Heart right ventricle (tissue), 16 donors: ENCODE measurements around the gene PAH. TPM values are rescaled to one million over a fixed set of nuclear protein-coding genes. Genes with fewer than 3 reads are reported as not detected.

Experiments used
- ATAC-seq, 8 donors: fragments of 200-7000 bp; cut with Tn5 transposase; one replicate each; pipeline ENCODE4 v1.9.1; 2020; ENCODE audit warnings: mild to moderate bottlenecking in 8 of 8, moderate library complexity in 8 of 8, moderate number of reproducible peaks in 1 of 8
- DNase-seq, 2 donors: peaks; one replicate each; pipeline ENCODE4 v3.0.0-alpha.2; 2020
- H3K27ac ChIP-seq, 10 donors: fragments of 200-600 bp; sonication (generic) in 2 of 10; one replicate each; pipeline versions ENCODE4 v1.5.0 to v1.8.0; 2020 to 2022; ENCODE audit warnings: mild to moderate bottlenecking in 3 of 10
- H3K27me3 ChIP-seq, 7 donors: fragments of 200-600 bp; one replicate each; pipeline ENCODE4 v1.8.0; 2021 to 2022; ENCODE audit warnings: mild to moderate bottlenecking in 2 of 7
- H3K36me3 ChIP-seq, 9 donors: fragments of 200-600 bp; sonication (generic) in 1 of 9; one replicate each; pipeline versions ENCODE4 v1.5.0 to v1.8.0; 2020 to 2022; ENCODE audit warnings: mild to moderate bottlenecking in 2 of 9
- H3K4me1 ChIP-seq, 9 donors: fragments of 200-600 bp; sonication (generic) in 1 of 9; one replicate each; pipeline versions ENCODE4 v1.5.0 to v1.8.0; 2020 to 2022; ENCODE audit warnings: mild to moderate bottlenecking in 4 of 9
- H3K4me3 ChIP-seq, 10 donors: fragments of 200-600 bp; sonication (generic) in 2 of 10; one replicate each; pipeline versions ENCODE4 v1.5.0 to v1.8.0; 2020 to 2022; ENCODE audit warnings: mild to moderate bottlenecking in 7 of 10, moderate library complexity in 2 of 10
- H3K9me3 ChIP-seq, 11 donors: fragments of 200-600 bp in 10 of 11; sonication (generic) in 2 of 11; one replicate each; pipeline versions ENCODE4 v1.5.0 to v1.8.0; 2013 to 2022; ENCODE audit warnings: mild to moderate bottlenecking in 2 of 11, control low read depth in 1 of 11, moderate library complexity in 1 of 11
- WGBS, 2 donors: extraction: QIAGEN DNeasy Blood & Tissue Kit; methylation state at CpG; one replicate each; pipeline ENCODE4 v1.1.7; 2013; ENCODE audit warnings: inconsistent platforms in 1 of 2; 5-methylcytosine and 5-hydroxymethylcytosine counted together
- intact Hi-C, 10 donors: fragments of 100-400 bp; cut with DNase I; formaldehyde crosslinking; loops; one replicate each; pipeline versions ENCODE4 v1.11.1 to v1.14.2; 2022
- polyA plus RNA-seq, 2 donors: library from polyadenylated mRNA; stranded (reverse); fragments of 200-250 nt; gene quantifications; one replicate each; pipeline ENCODE4 v1.2.3, GENCODE V29; 2013
- total RNA-seq, 10 donors: library from RNA; stranded (reverse); fragmentation: NEBNext Ultra II Directional in 3 of 10; extraction: Animal tissue kit (Norgen Biotek cat#: 25700) in 3 of 10; gene quantifications; one replicate each; pipeline versions ENCODE4 v1.2.1 to v1.2.4, GENCODE V29; 2021 to 2023
- TF ChIP-seq, protein P1 (sequence below), 9 donors: fragments of 200-600 bp; sonication (generic) in 2 of 9; IDR thresholded peaks; one replicate each; pipeline versions ENCODE4 v1.5.0 to v1.8.0; 2021 to 2022; ENCODE audit warnings: antibody characterized with exemption in 9 of 9, mild to moderate bottlenecking in 5 of 9, moderate library complexity in 1 of 9
- donor health status: Arrhythmogenic right ventricular cardiomyopathy.
- donor health status: ischemic (EF 13 %, LVEDD 7.1; RV severe dilation, severe dysfunction).
- donor health status: healthy with polysubstance abuse.
- donor health status: DM: no; HTN: yes; CAD: no.
- donor health status: DM: no; HTN: no; CAD: no.
- donor health status: ischemic (EF 25% LVEDD 6.9; RV normal size, moderate dysfunction).
- donor health status: ischemic (EF 25% LVEDD 5.7; RV mildly dilated, moderate dysfunction).
- donor health status: healthy.
- donor health status: DM: yes; HTN: yes; CAD: no.
- donor health status: Ischemic cardiomyopathy.
- donor health status: ischemic (EF 35%, LVEDD 5.7; RV mildly dilated, moderate dysfunction).
- donor health status: nonischemic (EF 11% LVEDD 7.7; RV severe dilation, severe dysfunction).
- donor health status: DM: yes; HTN: yes; CAD: no.
- donor health status: PGD.
- donor health status: ischemic (EF 29% LVEDD 5.4; RV normal size, mild dysfunction).
- donor health status: nonischemic (EF 23%, LVEDD 6.1; RV moderate dilation, normal function).

PAH gene
- total and polyA plus RNA-seq, 12 donors = not detected

DNA sequence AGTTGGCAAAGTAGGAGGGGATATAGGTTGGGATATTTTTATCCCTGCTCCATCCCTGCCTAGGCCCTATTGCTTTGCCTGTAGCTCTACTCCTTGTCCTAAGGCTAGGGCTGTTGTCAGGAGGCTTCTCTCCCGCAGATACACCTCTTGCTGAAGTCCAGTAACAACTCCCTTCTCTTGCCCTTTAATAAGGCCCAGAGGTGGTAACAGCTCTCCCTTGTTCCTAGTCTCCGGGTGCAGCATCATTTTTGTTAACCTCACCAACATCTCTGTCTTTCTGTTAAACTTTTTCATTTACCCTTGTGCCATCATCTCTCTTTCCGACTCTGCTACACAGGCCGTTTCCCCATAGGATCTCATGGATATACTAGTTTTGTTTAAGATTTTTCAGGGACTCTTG, 46.8 kb upstream of the PAH start:
- WGBS, 2 donors = 41 to 44% methylated on average over 4 of the region's 4 CpGs
- no peak overlapping the region for H3K4me3 ChIP-seq
- DNase-seq (no peak), ATAC-seq (no peak)
- no peaks in the 10 kb centered on the region for H3K36me3 ChIP-seq
- peaks cover 0 to 20% (median under 1%) of the 10 kb centered on the region in 9 donors for H3K4me1 ChIP-seq
- peaks cover 0 to 100% (median 84%) of the 10 kb centered on the region in 7 donors for H3K27me3 ChIP-seq
- no peak overlapping the region for H3K27ac ChIP-seq
- peaks cover 0 to 13% (median 0%) of the 10 kb centered on the region in 11 donors for H3K9me3 ChIP-seq
- TF ChIP-seq, protein P1, sequence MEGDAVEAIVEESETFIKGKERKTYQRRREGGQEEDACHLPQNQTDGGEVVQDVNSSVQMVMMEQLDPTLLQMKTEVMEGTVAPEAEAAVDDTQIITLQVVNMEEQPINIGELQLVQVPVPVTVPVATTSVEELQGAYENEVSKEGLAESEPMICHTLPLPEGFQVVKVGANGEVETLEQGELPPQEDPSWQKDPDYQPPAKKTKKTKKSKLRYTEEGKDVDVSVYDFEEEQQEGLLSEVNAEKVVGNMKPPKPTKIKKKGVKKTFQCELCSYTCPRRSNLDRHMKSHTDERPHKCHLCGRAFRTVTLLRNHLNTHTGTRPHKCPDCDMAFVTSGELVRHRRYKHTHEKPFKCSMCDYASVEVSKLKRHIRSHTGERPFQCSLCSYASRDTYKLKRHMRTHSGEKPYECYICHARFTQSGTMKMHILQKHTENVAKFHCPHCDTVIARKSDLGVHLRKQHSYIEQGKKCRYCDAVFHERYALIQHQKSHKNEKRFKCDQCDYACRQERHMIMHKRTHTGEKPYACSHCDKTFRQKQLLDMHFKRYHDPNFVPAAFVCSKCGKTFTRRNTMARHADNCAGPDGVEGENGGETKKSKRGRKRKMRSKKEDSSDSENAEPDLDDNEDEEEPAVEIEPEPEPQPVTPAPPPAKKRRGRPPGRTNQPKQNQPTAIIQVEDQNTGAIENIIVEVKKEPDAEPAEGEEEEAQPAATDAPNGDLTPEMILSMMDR (IDR thresholded peaks at IDR 0.05) = no peak
- intact Hi-C loops = no loop called here

DNA sequence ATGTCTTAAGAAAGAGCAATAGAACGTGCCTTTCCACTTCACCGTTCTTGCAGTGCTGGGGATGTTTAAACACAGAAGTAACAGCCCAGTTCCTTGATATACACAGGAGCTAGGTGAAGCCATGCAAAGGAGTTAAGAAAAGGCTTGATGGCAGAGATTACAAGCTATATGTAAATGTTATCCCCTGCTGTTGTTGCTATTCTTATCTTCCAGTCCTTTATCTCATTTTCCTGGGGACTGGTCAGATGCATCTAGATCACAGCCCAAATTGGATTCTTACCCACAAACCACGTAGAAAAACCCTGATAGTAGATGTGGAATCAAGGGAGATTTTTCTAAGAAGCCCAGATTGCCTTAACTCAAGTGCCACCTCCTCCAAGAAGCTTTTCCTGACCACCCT, 45.9 kb upstream of the PAH start:
- Histone ChIP-seq H3K27me3 (peaks cover 0 to 100% (median 92%) of the 10 kb centered on the region in 7 donors), H3K4me3 (no peak overlapping the region), H3K9me3 (peaks cover 0 to 13% (median 0%) of the 10 kb centered on the region in 11 donors), H3K36me3 (no peaks in the 10 kb centered on the region), H3K4me1 (peaks cover 0 to 25% (median 6%) of the 10 kb centered on the region in 9 donors), H3K27ac (no peak overlapping the region)
- TF ChIP-seq, protein P1 (IDR thresholded peaks at IDR 0.05) = no peak
- intact Hi-C loops = no loop called here
- WGBS, 2 donors = 4 to 6% methylated on average over 3 of the region's 3 CpGs
- ATAC-seq (no peak), DNase-seq (no peak)

DNA sequence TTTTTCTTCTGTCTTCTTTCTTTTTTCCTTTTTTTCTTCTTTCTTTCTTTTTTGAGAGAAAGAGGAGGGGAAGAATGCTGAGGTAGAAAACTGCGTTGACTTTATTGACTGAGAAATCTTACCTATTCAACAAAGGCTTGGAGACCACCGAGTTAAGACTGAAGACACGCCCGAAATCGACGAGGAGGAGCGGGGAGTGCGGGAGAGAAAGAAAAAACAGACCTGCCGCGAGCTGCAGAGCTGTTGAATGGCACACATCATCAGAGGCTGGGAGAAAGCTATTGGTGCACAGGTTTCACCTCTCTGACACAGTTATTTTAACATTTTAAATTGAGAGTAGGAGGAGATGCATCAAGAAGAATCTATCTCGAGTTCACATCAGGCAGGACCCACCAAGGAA, 45.5 kb upstream of the PAH start:
- H3K27me3 ChIP-seq = peaks cover 0 to 100% (median 97%) of the 10 kb centered on the region in 7 donors
- ATAC-seq = no peak
- H3K4me1 ChIP-seq = peaks cover 2 to 29% (median 10%) of the 10 kb centered on the region in 9 donors
- H3K4me3 ChIP-seq = no peak overlapping the region
- DNase-seq = no peak
- H3K36me3 ChIP-seq = no peaks in the 10 kb centered on the region
- H3K27ac ChIP-seq = no peak overlapping the region
- H3K9me3 ChIP-seq = peaks cover 0 to 13% (median 0%) of the 10 kb centered on the region in 11 donors
- WGBS, 2 donors = 4 to 5% methylated on average over 11 of the region's 11 CpGs
- intact Hi-C loops = no loop called here
- TF ChIP-seq, protein P1 (IDR thresholded peaks at IDR 0.05) = no peak

DNA sequence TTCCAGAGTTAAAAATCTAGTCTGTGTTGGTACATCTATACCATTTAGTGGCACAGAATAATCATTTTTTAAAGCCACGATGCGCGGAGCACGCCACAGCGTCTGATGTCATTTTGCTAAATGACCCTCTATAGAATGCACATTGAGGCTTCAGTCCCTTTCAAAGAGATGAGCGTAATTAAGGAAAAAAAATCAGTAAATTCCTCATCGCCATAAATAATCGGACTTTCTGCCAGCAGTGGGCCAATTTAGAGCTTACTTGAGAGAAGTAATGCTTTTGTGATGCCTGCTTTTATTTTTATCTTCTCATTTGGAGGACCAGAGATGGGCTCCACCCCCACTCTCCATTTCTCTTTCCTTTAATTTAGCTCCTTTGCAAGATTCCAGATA, 44.4 kb upstream of the PAH start:
- Histone ChIP-seq H3K4me1 (peaks cover 2 to 31% (median 12%) of the 10 kb centered on the region in 9 donors), H3K4me3 (peak overlapping the region in 1 of 10 donors; percentile 0), H3K9me3 (peaks cover 0 to 13% (median 0%) of the 10 kb centered on the region in 11 donors), H3K27ac (no peak overlapping the region), H3K36me3 (no peaks in the 10 kb centered on the region), H3K27me3 (peaks cover 0 to 100% (median 98%) of the 10 kb centered on the region in 7 donors)
- no peak for ATAC-seq
- DNase-seq = no peak
- 4 to 8% methylated on average over 8 of the region's 8 CpGs for WGBS, 2 donors
- intact Hi-C loops = no loop called here
- TF ChIP-seq, protein P1 (IDR thresholded peaks at IDR 0.05) = no peak
